ENCODE data around the gene PLEKHG5. TPM values are rescaled to one million over a fixed set of nuclear protein-coding genes. Genes with fewer than 3 reads are reported as not detected.

Gene PLEKHG5
- polyA plus RNA-seq, 2 of the 4 experiments (the other 2 are of a cell fraction) = 0.84 to 3.1 TPM

GRCh38 chr1:6535214-6535613 is 43.7 kb upstream of the PLEKHG5 start:
- POLR2A ChIA-PET = interaction anchor here (0.7 kb wide), 1 partner anchor 67 kb away, joined by 3 read pairs; no protein-coding TSS in a partner anchor
- no peaks in the 10 kb centered on the region for H3K4me1 ChIP-seq
- H3K27ac ChIP-seq = no peak overlapping the region
- CTCF ChIA-PET = interaction anchor here (0.7 to 1.7 kb wide), 4 partner anchors 11 to 59 kb away, joined by 3 to 7 read pairs (median 4); no protein-coding TSS in a partner anchor
- FAIRE-seq (no peak), DNase-seq (ENCODE audit: low read depth in 1 of 2, low spot score in 1 of 2) (no peak), ATAC-seq (no peak)
- H3K9me3 ChIP-seq = no peaks in the 10 kb centered on the region
- 98% methylated on average over 4 of the region's 4 CpGs for WGBS (ENCODE audit: missing lambda C conversion rate)
- no peak overlapping the region for H3K4me2 ChIP-seq
- TF ChIP-seq HMGXB4 (CRISPR knock-in tag; IDR thresholded peaks at IDR 0.05; ENCODE audit: borderline replicate concordance) = no peak
- no peak for TF ChIP-seq CBX2 (IDR thresholded peaks at IDR 0.05; ENCODE audit: borderline replicate concordance, low read depth)
- TF ChIP-seq RNF2 (IDR thresholded peaks at IDR 0.05; ENCODE audit: borderline replicate concordance, low read depth) = no peak
- TF ChIP-seq GATA3 (IDR thresholded peaks at IDR 0.05; ENCODE audit: borderline replicate concordance) = no peak
- H3K4me3 ChIP-seq = no peak overlapping the region

GRCh38 chr1:6534248-6534822 is 42.9 kb upstream of the PLEKHG5 start:
- FAIRE-seq (no peak), ATAC-seq (no peak)

GRCh38 chr1:6531996-6532395 is 40.5 kb upstream of the PLEKHG5 start:
- TF ChIP-seq MAFK (IDR thresholded peaks at IDR 0.05; ENCODE audit: partially characterized antibody) (no peak), EP300 (IDR thresholded peaks at IDR 0.05) (no peak), CHD2 (IDR thresholded peaks at IDR 0.05; ENCODE audit: low read length, partially characterized antibody) (no peak), ESRRA (IDR thresholded peaks at IDR 0.05; ENCODE audit: borderline replicate concordance, low read length) (no peak), BCL3 (IDR thresholded peaks at IDR 0.05) (no peak), SMC3 (IDR thresholded peaks at IDR 0.05) (no peak), REST (IDR thresholded peaks at IDR 0.05) (no peak), E2F6 (IDR thresholded peaks at IDR 0.05; ENCODE audit: borderline replicate concordance, low read depth) (no peak)
- Histone ChIP-seq H3K4me3 (no peak overlapping the region), H3K4me1 (no peaks in the 10 kb centered on the region), H3K9me3 (no peaks in the 10 kb centered on the region), H3K27ac (no peak overlapping the region), H3K4me2 (no peak overlapping the region)
- ATAC-seq = no peak
- ChIA-PET CTCF (no interaction called here), POLR2A (no interaction called here)
- 87% methylated on average over 5 of the region's 5 CpGs for WGBS (ENCODE audit: missing lambda C conversion rate)
- no peak for FAIRE-seq
- no peak for DNase-seq (ENCODE audit: low read depth in 1 of 2, low spot score in 1 of 2)

More at GRCh38 chr1:6534248-6534822, 42.9 kb upstream of the PLEKHG5 start:
- POLR2A ChIA-PET = no interaction called here
- CTCF ChIA-PET = interaction anchor here (0.7 to 1.6 kb wide), 3 partner anchors 10 to 41 kb away, joined by 3 to 7 read pairs (median 5); no protein-coding TSS in a partner anchor
- Histone ChIP-seq H3K9me3 (no peaks in the 10 kb centered on the region), H3K4me3 (no peak overlapping the region), H3K4me2 (no peak overlapping the region), H3K4me1 (no peaks in the 10 kb centered on the region), H3K27ac (no peak overlapping the region)
- no peak for DNase-seq (ENCODE audit: low read depth in 1 of 2, low spot score in 1 of 2)
- 94% methylated on average over 8 of the region's 8 CpGs for WGBS (ENCODE audit: missing lambda C conversion rate)
- no peak for TF ChIP-seq USF2 (IDR thresholded peaks at IDR 0.05)
- no peak for TF ChIP-seq CBX8 (IDR thresholded peaks at IDR 0.05)
- no peak for TF ChIP-seq NPAS2 (CRISPR knock-in tag; IDR thresholded peaks at IDR 0.05; ENCODE audit: borderline replicate concordance)
- no peak for TF ChIP-seq CHD4 (IDR thresholded peaks at IDR 0.05; ENCODE audit: borderline replicate concordance)
